BLaER1 treated with 17β-estradiol and CSF1 and Interleukin-3, amounts not matched to agents 10 nM and 100 nM (cell line): Measurements from ENCODE around the gene CUTC.
"Not testable (repeated sequence)": the region's sequence is repeated elsewhere in the genome, so short reads cannot be mapped to it uniquely, and the experiment has no call there.

Experiments
- H3K27ac ChIP-seq, 11 experiments: shearing (Covaris generic); formaldehyde crosslinking; 2 replicates each; pipeline ENCODE4 v1.8.1; 2022
- H3K27me3 ChIP-seq, 11 experiments: shearing (Covaris generic); formaldehyde crosslinking; 2 replicates each; pipeline ENCODE4 v1.8.1; 2022
- H3K36me3 ChIP-seq, 11 experiments: shearing (Covaris generic); formaldehyde crosslinking; 2 replicates each; pipeline ENCODE4 v1.8.1; 2022
- H3K4me1 ChIP-seq, 10 experiments: shearing (Covaris generic); formaldehyde crosslinking; 2 replicates each; pipeline ENCODE4 v1.8.1; 2022
- H3K4me2 ChIP-seq, 11 experiments: shearing (Covaris generic); formaldehyde crosslinking; 2 replicates each; pipeline ENCODE4 v1.8.1; 2022
- H3K4me3 ChIP-seq, 10 experiments: shearing (Covaris generic); formaldehyde crosslinking; 2 replicates each; pipeline ENCODE4 v1.8.1; 2022
- H3K9ac ChIP-seq, 11 experiments: shearing (Covaris generic); formaldehyde crosslinking; 2 replicates each; pipeline ENCODE4 v1.8.1; 2022
- H3K9me3 ChIP-seq, 11 experiments: shearing (Covaris generic); formaldehyde crosslinking; replicated peaks in 1 of 11; 2 replicates each; pipeline ENCODE4 v1.8.1; 2022
- H4K20me1 ChIP-seq, 11 experiments: shearing (Covaris generic); formaldehyde crosslinking; 2 replicates each; pipeline ENCODE4 v1.8.1; 2022
- Cebpa-rat ChIP-seq, 11 experiments: shearing (Covaris generic); IDR thresholded peaks; 2 replicates each; pipeline ENCODE4 v1.8.1; 2022

CUTC gene

DNA sequence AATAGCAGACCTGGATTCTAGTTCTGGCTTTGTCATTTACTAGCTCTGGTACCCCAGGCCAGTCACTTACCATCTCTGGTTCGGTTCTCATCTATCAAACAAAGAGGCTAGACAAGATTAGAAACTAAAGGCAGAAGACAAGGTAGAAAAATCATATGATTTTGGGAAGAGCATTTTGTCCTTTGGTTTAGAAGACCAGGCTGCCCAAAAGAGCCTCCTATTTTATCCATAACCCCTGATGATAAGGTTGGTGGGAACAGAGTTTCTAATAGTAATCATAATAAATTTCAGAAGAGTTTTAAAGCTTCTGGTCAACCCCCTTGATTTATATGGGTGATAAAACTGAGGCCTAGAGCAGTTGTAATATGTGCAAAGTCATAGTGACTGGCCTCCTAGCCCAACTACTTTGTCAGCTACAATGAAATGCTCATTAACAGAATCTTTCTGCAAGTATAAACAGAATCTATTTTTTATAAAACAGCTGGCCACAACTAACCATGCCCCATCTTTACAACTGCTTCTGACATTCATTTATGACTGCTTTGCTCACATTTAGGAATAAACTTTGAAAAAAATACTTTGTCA is 23.5 kb upstream of the CUTC start:
- H3K4me2 ChIP-seq: no peak overlapping the region
- H4K20me1 ChIP-seq: no peaks in the 10 kb centered on the region
- no peak overlapping the region for H3K4me3 ChIP-seq
- H3K27ac ChIP-seq: no peak overlapping the region
- H3K27me3 ChIP-seq: no peaks in the 10 kb centered on the region
- peaks cover 0 to 3% (median 0%) of the 10 kb centered on the region in 10 experiments; a peak in 2 of 20 replicates for H3K4me1 ChIP-seq
- H3K36me3 ChIP-seq: peaks cover 5 to 43% (median 19%) of the 10 kb centered on the region in 11 experiments; a peak in 15 of 22 replicates
- H3K9ac ChIP-seq: no peak overlapping the region
- TF ChIP-seq Cebpa-rat (IDR thresholded peaks at IDR 0.05): no peak
- no peaks in the 10 kb centered on the region for H3K9me3 ChIP-seq

DNA sequence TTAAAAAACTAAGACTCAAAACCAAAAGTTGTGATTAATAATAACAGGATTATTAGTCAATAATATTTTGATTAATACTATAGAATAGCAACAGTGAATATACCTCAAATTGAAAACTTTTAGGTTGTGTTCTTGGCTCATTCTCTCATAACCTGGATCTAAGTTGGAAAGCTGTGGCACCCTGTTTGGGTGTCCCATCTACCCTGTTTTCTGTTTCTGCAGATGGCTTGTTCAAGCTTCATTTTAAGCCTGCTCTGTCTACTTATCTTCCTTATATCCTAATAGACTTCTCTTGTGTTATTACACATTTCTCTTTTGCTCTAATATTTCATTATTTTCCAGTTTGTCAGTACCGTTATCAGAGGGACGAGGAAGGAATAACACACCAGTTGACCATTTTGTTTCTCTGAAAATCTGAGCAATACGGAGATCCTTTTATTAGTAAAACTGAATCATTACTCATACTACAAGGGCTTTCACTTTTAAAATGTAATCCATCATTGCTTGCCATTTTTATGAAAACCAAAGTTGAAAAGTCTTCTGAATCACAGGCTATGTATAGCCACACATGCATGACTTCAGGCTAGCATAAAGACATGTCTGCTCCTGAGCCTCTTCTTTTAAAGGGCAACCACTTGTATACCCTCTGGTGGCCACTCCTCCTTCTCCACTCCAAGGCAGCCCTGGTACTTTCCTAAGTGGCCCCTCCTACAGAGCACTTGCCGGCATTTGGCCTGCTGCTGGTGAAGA is 22.4 kb upstream of the CUTC start:
- Histone ChIP-seq H3K27me3 (no peaks in the 10 kb centered on the region), H4K20me1 (no peaks in the 10 kb centered on the region), H3K27ac (no peak overlapping the region), H3K4me2 (no peak overlapping the region), H3K36me3 (peaks cover 11 to 54% (median 27%) of the 10 kb centered on the region in 11 experiments; a peak in 21 of 22 replicates), H3K9ac (no peak overlapping the region), H3K4me3 (no peak overlapping the region), H3K4me1 (peaks cover 0 to 7% (median 0%) of the 10 kb centered on the region in 10 experiments; a peak in 3 of 20 replicates), H3K9me3 (no peaks in the 10 kb centered on the region)
- no peak for TF ChIP-seq Cebpa-rat (IDR thresholded peaks at IDR 0.05)

GRCh38 chr10:99711129-99711719 is 20.8 kb upstream of the CUTC start:
- Histone ChIP-seq H3K27me3 (no peaks in the 10 kb centered on the region), H3K36me3 (peaks cover 27 to 70% (median 42%) of the 10 kb centered on the region in 11 experiments), H3K9ac (no peak overlapping the region), H3K27ac (no peak overlapping the region), H3K4me2 (no peak overlapping the region), H3K4me1 (peaks cover 0 to 7% (median 0%) of the 10 kb centered on the region in 10 experiments; a peak in 3 of 20 replicates), H4K20me1 (no peaks in the 10 kb centered on the region), H3K4me3 (no peak overlapping the region), H3K9me3 (no peaks in the 10 kb centered on the region)
- no peak for TF ChIP-seq Cebpa-rat (IDR thresholded peaks at IDR 0.05)

DNA sequence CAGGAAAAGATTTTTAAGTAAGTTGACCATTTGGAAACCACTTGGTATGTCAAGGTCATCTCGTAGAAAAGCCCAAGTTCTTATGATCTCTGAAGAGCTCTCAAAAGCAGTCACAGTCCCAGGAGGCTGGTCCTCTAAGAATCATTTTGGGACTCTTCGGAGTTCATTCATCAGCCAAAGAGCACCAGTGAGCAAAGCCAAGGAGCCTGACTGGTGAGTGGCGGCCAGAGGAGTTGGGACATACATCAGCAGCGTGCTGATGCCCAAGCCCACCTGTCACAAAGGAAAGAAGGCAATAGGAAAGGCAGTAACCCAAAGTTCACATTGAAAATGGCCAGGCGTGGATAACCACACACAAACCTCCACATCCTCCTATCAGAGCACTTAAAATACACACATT is 17.6 kb upstream of the CUTC start:
- H3K9me3 ChIP-seq: no peaks in the 10 kb centered on the region
- H3K4me3 ChIP-seq: no peak overlapping the region
- peaks cover 58 to 92% (median 74%) of the 10 kb centered on the region in 11 experiments for H3K36me3 ChIP-seq
- no peak overlapping the region for H3K27ac ChIP-seq
- no peak overlapping the region for H3K4me2 ChIP-seq
- no peak overlapping the region for H3K9ac ChIP-seq
- H3K4me1 ChIP-seq: peaks cover 0 to 7% (median 0%) of the 10 kb centered on the region in 10 experiments; a peak in 3 of 20 replicates
- H3K27me3 ChIP-seq: no peaks in the 10 kb centered on the region
- no peak for TF ChIP-seq Cebpa-rat (IDR thresholded peaks at IDR 0.05)
- H4K20me1 ChIP-seq: no peaks in the 10 kb centered on the region

GRCh38 chr10:99720387-99720786 is 11.6 kb upstream of the CUTC start:
- Histone ChIP-seq H3K4me2 (no peak overlapping the region), H3K36me3 (peaks cover 92 to 100% (median 99%) of the 10 kb centered on the region in 11 experiments)

GRCh38 chr10:99730026-99730425 is 2.0 kb upstream of the CUTC start:
- Histone ChIP-seq H3K36me3 (peaks cover 23 to 53% (median 41%) of the 10 kb centered on the region in 11 experiments), H3K9me3 (no peaks in the 10 kb centered on the region), H3K4me2 (peak overlapping the region in 3 of 11 experiments; percentile 14 to 86 (median 83); a peak in 3 of 22 replicates)

More at GRCh38 chr10:99720387-99720786, 11.6 kb upstream of the CUTC start:
- no peaks in the 10 kb centered on the region for H3K4me1 ChIP-seq
- no peaks in the 10 kb centered on the region for H3K9me3 ChIP-seq
- H4K20me1 ChIP-seq: no peaks in the 10 kb centered on the region
- no peak overlapping the region for H3K4me3 ChIP-seq
- no peak overlapping the region for H3K27ac ChIP-seq
- H3K9ac ChIP-seq: no peak overlapping the region
- no peaks in the 10 kb centered on the region for H3K27me3 ChIP-seq
- TF ChIP-seq Cebpa-rat (IDR thresholded peaks at IDR 0.05): no peak

DNA sequence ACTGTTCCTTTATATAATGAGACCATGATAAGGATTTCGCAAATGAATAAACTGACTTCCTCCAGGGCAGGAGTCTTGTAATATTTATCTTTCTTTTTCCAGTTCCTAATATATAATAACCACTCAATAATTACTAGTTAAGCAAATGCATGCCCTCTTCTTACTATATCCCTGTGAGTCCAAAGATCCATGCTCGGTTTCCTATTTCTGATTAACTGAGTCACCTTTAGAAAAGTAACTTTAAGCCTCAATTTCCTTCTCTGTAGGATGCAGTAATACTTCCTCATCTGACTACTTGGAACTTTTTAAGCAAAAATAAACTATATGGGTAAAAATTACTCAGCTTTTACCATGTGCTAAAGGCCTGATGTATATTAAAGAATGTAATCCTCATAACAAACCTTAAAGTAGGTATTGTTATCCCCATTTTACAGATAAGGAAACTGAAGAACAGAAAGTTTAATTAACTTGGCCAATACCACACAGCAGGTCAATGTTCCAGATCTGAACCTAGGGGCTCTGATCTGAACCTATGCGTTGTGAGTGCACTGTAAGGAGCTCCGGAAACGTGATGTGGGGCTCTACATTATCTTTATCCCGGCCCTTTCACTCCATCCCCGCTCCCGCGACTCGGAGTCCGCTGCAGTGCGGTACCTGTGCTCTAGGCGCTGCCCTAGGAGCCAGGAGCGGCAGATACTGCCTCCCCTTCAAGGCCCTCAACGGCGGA is 565 bp upstream of the CUTC start:
- Histone ChIP-seq H3K27ac (peak overlapping the region; percentile 82 to 93 (median 87)), H3K36me3 (peaks cover 17 to 52% (median 39%) of the 10 kb centered on the region in 11 experiments), H3K27me3 (no peaks in the 10 kb centered on the region), H3K4me1 (peaks cover 18 to 34% (median 28%) of the 10 kb centered on the region in 10 experiments), H3K4me3 (peak overlapping the region; percentile 76 to 91 (median 82)), H3K9ac (peak overlapping the region; percentile 82 to 94 (median 89)), H3K9me3 (no peaks in the 10 kb centered on the region), H3K4me2 (peak overlapping the region; percentile 68 to 93 (median 81)), H4K20me1 (peaks cover 0 to 7% (median 0%) of the 10 kb centered on the region in 11 experiments; a peak in 2 of 22 replicates)
- TF ChIP-seq Cebpa-rat (IDR thresholded peaks at IDR 0.05): no peak

More at GRCh38 chr10:99730026-99730425, 2.0 kb upstream of the CUTC start:
- Histone ChIP-seq H3K9ac (no peak overlapping the region), H3K27me3 (no peaks in the 10 kb centered on the region), H3K4me1 (peaks cover 18 to 34% (median 28%) of the 10 kb centered on the region in 10 experiments), H4K20me1 (peaks cover 0 to 7% (median 0%) of the 10 kb centered on the region in 11 experiments; a peak in 2 of 22 replicates), H3K27ac (no peak overlapping the region), H3K4me3 (no peak overlapping the region)
- no peak for TF ChIP-seq Cebpa-rat (IDR thresholded peaks at IDR 0.05)

GRCh38 chr10:99733366-99733765 is 1.3 kb downstream of the CUTC start:
- peak overlapping the region; percentile 64 to 91 (median 84) for H3K4me2 ChIP-seq
- H3K27me3 ChIP-seq: no peaks in the 10 kb centered on the region
- peak overlapping the region in 7 of 11 experiments; percentile 86 to 94 (median 89); a peak in 8 of 22 replicates for H3K9ac ChIP-seq
- TF ChIP-seq Cebpa-rat (IDR thresholded peaks at IDR 0.05): no peak
- H3K4me3 ChIP-seq: peak overlapping the region; percentile 76 to 91 (median 82); a peak in 17 of 20 replicates
- H4K20me1 ChIP-seq: peaks cover 0 to 7% (median 0%) of the 10 kb centered on the region in 11 experiments; a peak in 2 of 22 replicates
- H3K9me3 ChIP-seq: peaks cover 0 to 11% (median 1%) of the 10 kb centered on the region in 11 experiments; a peak in 6 of 22 replicates
- peaks cover 18 to 34% (median 28%) of the 10 kb centered on the region in 10 experiments for H3K4me1 ChIP-seq
- H3K36me3 ChIP-seq: peaks cover 25 to 52% (median 41%) of the 10 kb centered on the region in 11 experiments
- H3K27ac ChIP-seq: no peak overlapping the region; a peak in 1 of 22 replicates

GRCh38 chr10:99734111-99734510 is 2.1 kb downstream of the CUTC start:
- H3K4me2 ChIP-seq: peak overlapping the region; percentile 64 to 91 (median 84); a peak in 14 of 22 replicates
- peaks cover 2 to 18% (median 9%) of the 10 kb centered on the region in 11 experiments; a peak in 18 of 22 replicates for H3K9me3 ChIP-seq
- H3K27me3 ChIP-seq, H3K4me3 ChIP-seq, H3K9ac ChIP-seq, H4K20me1 ChIP-seq, H3K27ac ChIP-seq: not testable (repeated sequence)
- peaks cover 32 to 52% (median 43%) of the 10 kb centered on the region in 11 experiments for H3K36me3 ChIP-seq
- H3K4me1 ChIP-seq: peaks cover 18 to 34% (median 28%) of the 10 kb centered on the region in 10 experiments
